Memory B cell (primary cell): ENCODE measurements around the gene SLC25A11.

Experiments
- ATAC-seq: fragments of 150-1000 bp; cut with Tn5 transposase; 2 replicates; pipeline ENCODE4 v1.10.0; 2021; ENCODE audit warnings: low read depth, mild to moderate bottlenecking, moderate library complexity
- DNase-seq, 2 donors: peaks; one replicate each; pipeline ENCODE4 v3.0.0; 2022; ENCODE audit warnings: low spot score in 2 of 2
- H3K27ac Mint-ChIP-seq: one replicate; pipeline ENCODE4 v1.8.0; 2022; ENCODE audit warnings: mild to moderate bottlenecking, moderate library complexity, mixed read lengths
- H3K27me3 Mint-ChIP-seq: one replicate; pipeline ENCODE4 v1.8.0; 2022; ENCODE audit warnings: mixed read lengths
- H3K36me3 Mint-ChIP-seq: one replicate; pipeline ENCODE4 v1.8.0; 2022; ENCODE audit warnings: mild to moderate bottlenecking, mixed read lengths
- H3K4me1 Mint-ChIP-seq: one replicate; pipeline ENCODE4 v1.8.0; 2022; ENCODE audit warnings: mixed read lengths
- H3K4me3 Mint-ChIP-seq: one replicate; pipeline ENCODE4 v1.8.0; 2022; ENCODE audit warnings: mild to moderate bottlenecking, moderate library complexity, mixed read lengths
- H3K9me3 Mint-ChIP-seq: one replicate; pipeline ENCODE4 v1.8.0; 2022; ENCODE audit warnings: mixed read lengths

Gene SLC25A11

GRCh38 chr17:4902540-4902939 is 37.3 kb downstream of the SLC25A11 start:
- no peak overlapping the region for H3K4me3 Mint-ChIP-seq
- H3K36me3 Mint-ChIP-seq: peaks cover 2% of the 10 kb centered on the region
- no peak for ATAC-seq
- H3K27me3 Mint-ChIP-seq: peaks cover 4% of the 10 kb centered on the region
- H3K27ac Mint-ChIP-seq: peak overlapping the region; percentile 59
- no peak for DNase-seq
- no peaks in the 10 kb centered on the region for H3K9me3 Mint-ChIP-seq
- peaks cover 29% of the 10 kb centered on the region for H3K4me1 Mint-ChIP-seq

- H3K9me3 Mint-ChIP-seq: no peaks in the 10 kb centered on the region
- H3K36me3 Mint-ChIP-seq: peaks cover 7% of the 10 kb centered on the region
- ATAC-seq (no peak), DNase-seq (peak in 1 of 2 donors; percentile 63)
- peak overlapping the region; percentile 59 for H3K27ac Mint-ChIP-seq
- peaks cover 29% of the 10 kb centered on the region for H3K4me1 Mint-ChIP-seq
- H3K4me3 Mint-ChIP-seq: no peak overlapping the region
- peaks cover 4% of the 10 kb centered on the region for H3K27me3 Mint-ChIP-seq
These were observed 38.0 kb downstream of the SLC25A11 start for GRCh38 chr17:4901648-4902344.

GRCh38 chr17:4901108-4901647 is 38.7 kb downstream of the SLC25A11 start:
- ATAC-seq (no peak), DNase-seq (no peak)
- H3K27me3 Mint-ChIP-seq: peaks cover 4% of the 10 kb centered on the region
- H3K36me3 Mint-ChIP-seq: peaks cover 9% of the 10 kb centered on the region
- peaks cover 29% of the 10 kb centered on the region for H3K4me1 Mint-ChIP-seq
- no peaks in the 10 kb centered on the region for H3K9me3 Mint-ChIP-seq
- H3K27ac Mint-ChIP-seq: peak overlapping the region; percentile 92
- peak overlapping the region; percentile 86 for H3K4me3 Mint-ChIP-seq

- Mint-ChIP-seq H3K27me3 (peaks cover 1% of the 10 kb centered on the region), H3K4me3 (peak overlapping the region; percentile 86), H3K36me3 (peaks cover 14% of the 10 kb centered on the region), H3K4me1 (peaks cover 27% of the 10 kb centered on the region), H3K27ac (peak overlapping the region; percentile 92), H3K9me3 (no peaks in the 10 kb centered on the region)
- DNase-seq (peak; percentile 76 to 77), ATAC-seq (peak; percentile 54)
These were observed 39.4 kb downstream of the SLC25A11 start for GRCh38 chr17:4900231-4901107.

- peaks cover 19% of the 10 kb centered on the region for H3K36me3 Mint-ChIP-seq
These were observed 40.3 kb downstream of the SLC25A11 start, which contains the start of gene C17orf107 for GRCh38 chr17:4899341-4900230. C17orf107 (plus strand) TSS chr17:4899536; CDS start chr17:4899763, 227 bp downstream.

GRCh38 chr17:4898927-4899326 is 40.9 kb downstream of the SLC25A11 start:
- no peaks in the 10 kb centered on the region for H3K9me3 Mint-ChIP-seq
- H3K4me1 Mint-ChIP-seq: peaks cover 27% of the 10 kb centered on the region
- no peak for DNase-seq
- no peak for ATAC-seq
- H3K4me3 Mint-ChIP-seq: peak overlapping the region; percentile 86
- peaks cover 1% of the 10 kb centered on the region for H3K27me3 Mint-ChIP-seq
- H3K27ac Mint-ChIP-seq: peak overlapping the region; percentile 92
- peaks cover 22% of the 10 kb centered on the region for H3K36me3 Mint-ChIP-seq

More at GRCh38 chr17:4899341-4900230, 40.3 kb downstream of the SLC25A11 start, which contains the start of gene C17orf107:
- DNase-seq (peak; percentile 89 to 94), ATAC-seq (peak; percentile 73)
- Mint-ChIP-seq H3K9me3 (no peaks in the 10 kb centered on the region), H3K27me3 (peaks cover 1% of the 10 kb centered on the region), H3K27ac (peak within 1 kb of the TSS; percentile 92), H3K4me3 (peak within 1 kb of the TSS; percentile 86), H3K4me1 (peaks cover 27% of the 10 kb centered on the region)

GRCh38 chr17:4898351-4898750 is 41.5 kb downstream of the SLC25A11 start:
- Mint-ChIP-seq H3K27me3 (no peaks in the 10 kb centered on the region), H3K4me1 (peaks cover 23% of the 10 kb centered on the region), H3K27ac (peak overlapping the region; percentile 68), H3K9me3 (no peaks in the 10 kb centered on the region), H3K36me3 (peaks cover 22% of the 10 kb centered on the region), H3K4me3 (peak overlapping the region; percentile 76)
- DNase-seq (no peak), ATAC-seq (no peak)

- H3K4me1 Mint-ChIP-seq: peaks cover 17% of the 10 kb centered on the region
- DNase-seq: no peak
- H3K36me3 Mint-ChIP-seq: peaks cover 25% of the 10 kb centered on the region
- H3K9me3 Mint-ChIP-seq: no peaks in the 10 kb centered on the region
- H3K4me3 Mint-ChIP-seq: peak overlapping the region; percentile 76
- peak overlapping the region; percentile 68 for H3K27ac Mint-ChIP-seq
- ATAC-seq: no peak
- no peaks in the 10 kb centered on the region for H3K27me3 Mint-ChIP-seq
These were observed 42.1 kb downstream of the SLC25A11 start for GRCh38 chr17:4897785-4898184.

- DNase-seq (no peak), ATAC-seq (no peak)
- H3K4me3 Mint-ChIP-seq: no peak overlapping the region
- H3K4me1 Mint-ChIP-seq: peaks cover 12% of the 10 kb centered on the region
- H3K27ac Mint-ChIP-seq: no peak overlapping the region
- H3K27me3 Mint-ChIP-seq: no peaks in the 10 kb centered on the region
- no peaks in the 10 kb centered on the region for H3K9me3 Mint-ChIP-seq
- H3K36me3 Mint-ChIP-seq: peaks cover 27% of the 10 kb centered on the region
These were observed 42.6 kb downstream of the SLC25A11 start for GRCh38 chr17:4897198-4897687.

- H3K36me3 Mint-ChIP-seq: peaks cover 29% of the 10 kb centered on the region
- no peaks in the 10 kb centered on the region for H3K9me3 Mint-ChIP-seq
- peaks cover 11% of the 10 kb centered on the region for H3K4me1 Mint-ChIP-seq
- H3K27me3 Mint-ChIP-seq: no peaks in the 10 kb centered on the region
- DNase-seq: no peak
- no peak for ATAC-seq
- no peak overlapping the region for H3K27ac Mint-ChIP-seq
- H3K4me3 Mint-ChIP-seq: no peak overlapping the region
These were observed 43.3 kb downstream of the SLC25A11 start for GRCh38 chr17:4896332-4897197.

- DNase-seq (no peak), ATAC-seq (no peak)
- Mint-ChIP-seq H3K4me3 (no peak overlapping the region), H3K27ac (no peak overlapping the region), H3K27me3 (no peaks in the 10 kb centered on the region), H3K9me3 (no peaks in the 10 kb centered on the region), H3K4me1 (peaks cover 9% of the 10 kb centered on the region), H3K36me3 (peaks cover 31% of the 10 kb centered on the region)
These were observed 44.1 kb downstream of the SLC25A11 start for GRCh38 chr17:4895657-4896331.

- H3K4me1 Mint-ChIP-seq: peaks cover 6% of the 10 kb centered on the region
- H3K9me3 Mint-ChIP-seq: no peaks in the 10 kb centered on the region
- H3K36me3 Mint-ChIP-seq: peaks cover 33% of the 10 kb centered on the region
- H3K4me3 Mint-ChIP-seq: no peak overlapping the region
- no peaks in the 10 kb centered on the region for H3K27me3 Mint-ChIP-seq
- ATAC-seq (no peak), DNase-seq (no peak)
- no peak overlapping the region for H3K27ac Mint-ChIP-seq
These were observed 44.7 kb downstream of the SLC25A11 start for GRCh38 chr17:4895121-4895520.
